Measurements from ENCODE around the gene GSKIP.
"Not testable (repeated sequence)": the region's sequence is repeated elsewhere in the genome, so short reads cannot be mapped to it uniquely, and the experiment has no call there.

Gene GSKIP, protein sequence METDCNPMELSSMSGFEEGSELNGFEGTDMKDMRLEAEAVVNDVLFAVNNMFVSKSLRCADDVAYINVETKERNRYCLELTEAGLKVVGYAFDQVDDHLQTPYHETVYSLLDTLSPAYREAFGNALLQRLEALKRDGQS

DNA sequence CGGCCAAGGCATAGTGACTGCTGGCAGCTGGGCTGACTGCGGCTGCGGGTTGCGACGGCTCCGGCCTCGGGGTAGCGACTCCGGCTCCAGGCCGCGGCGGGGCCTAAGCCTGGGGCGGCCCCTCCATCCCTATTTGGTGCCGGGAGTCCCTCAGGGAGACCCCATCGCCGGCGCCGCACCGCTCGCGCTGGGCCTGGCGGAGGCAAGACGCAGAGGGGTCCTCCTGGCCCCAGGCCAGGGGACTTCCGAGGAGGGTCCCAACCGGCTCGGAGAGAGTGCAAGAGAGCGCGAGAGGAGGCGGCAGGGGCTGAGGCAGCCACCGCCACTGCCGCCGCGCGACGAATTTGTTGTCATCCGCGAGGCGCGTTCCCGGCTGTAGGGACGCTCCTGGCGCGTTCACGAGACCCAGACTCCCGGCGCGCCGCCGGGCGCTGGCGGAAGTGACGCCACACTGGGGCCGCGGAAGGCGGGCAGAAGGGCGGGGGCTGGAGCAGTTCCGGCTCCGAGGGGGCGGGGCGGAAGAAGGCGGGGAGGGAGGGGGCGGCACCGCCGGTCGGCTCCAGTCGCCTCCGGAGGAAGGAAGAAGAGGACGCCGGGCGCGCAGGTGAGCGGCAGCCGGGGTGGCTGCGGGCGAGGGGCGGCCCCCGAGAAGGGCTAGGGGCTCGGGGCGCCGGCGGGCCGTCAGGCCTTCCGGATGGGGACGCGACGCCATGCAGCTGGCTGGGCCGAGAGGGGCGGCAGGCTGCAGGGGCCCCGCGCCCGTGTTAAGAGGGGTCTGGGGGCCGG is at the start of gene GSKIP, which contains the start of gene ATG2B:
TSS of gene GSKIP (plus strand) at position 562 of the 786 bp plus-strand sequence. CDS start 18,722 bp downstream, outside the sequence.
TSS of gene ATG2B (minus strand) at position 377 of the 786 bp plus-strand sequence. CDS start at position 12, 365 bp downstream.
- peak; percentile 94 for DNase-seq (ENCODE audit: low read depth)

DNA sequence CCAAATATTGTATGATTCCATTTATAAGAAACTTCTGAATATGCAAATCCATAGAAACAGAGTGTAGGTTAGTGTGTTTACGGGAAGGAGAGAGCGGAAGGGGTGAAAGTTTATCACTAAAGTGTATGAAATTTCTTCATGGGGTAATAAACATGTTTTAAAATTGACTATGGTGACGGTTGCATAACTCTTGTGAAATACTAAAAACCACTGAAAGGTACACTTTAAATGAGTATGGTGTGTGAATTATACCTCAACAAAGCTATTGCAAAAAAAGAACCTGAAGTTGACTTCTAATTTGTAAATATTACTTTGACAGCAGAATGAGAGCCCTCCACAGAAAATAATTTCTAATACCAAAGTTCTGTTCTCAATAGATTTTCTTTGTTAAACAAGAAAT is 47.2 kb upstream of the GSKIP start:
- no peak for DNase-seq (ENCODE audit: low read depth)

DNA sequence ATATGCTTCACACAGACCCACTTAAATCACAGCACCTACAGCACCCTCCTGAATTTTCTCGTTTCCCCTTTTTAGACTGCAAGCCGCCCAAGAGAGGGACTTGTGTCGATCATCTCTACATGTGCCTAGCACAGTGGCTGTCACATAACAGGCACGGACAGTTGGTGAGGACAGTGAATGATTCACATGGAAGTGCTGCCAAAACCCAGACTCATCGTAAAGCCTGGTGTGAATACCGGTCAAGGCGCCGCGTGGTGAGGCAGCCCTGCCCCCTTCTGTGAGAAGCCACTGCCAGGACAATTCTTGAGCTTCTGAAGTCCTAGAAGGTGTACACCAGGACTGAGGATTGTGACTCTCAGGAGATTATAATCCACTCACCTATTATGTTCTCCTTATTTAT is 44.5 kb upstream of the GSKIP start:
- no peak for DNase-seq (ENCODE audit: low read depth)

DNA sequence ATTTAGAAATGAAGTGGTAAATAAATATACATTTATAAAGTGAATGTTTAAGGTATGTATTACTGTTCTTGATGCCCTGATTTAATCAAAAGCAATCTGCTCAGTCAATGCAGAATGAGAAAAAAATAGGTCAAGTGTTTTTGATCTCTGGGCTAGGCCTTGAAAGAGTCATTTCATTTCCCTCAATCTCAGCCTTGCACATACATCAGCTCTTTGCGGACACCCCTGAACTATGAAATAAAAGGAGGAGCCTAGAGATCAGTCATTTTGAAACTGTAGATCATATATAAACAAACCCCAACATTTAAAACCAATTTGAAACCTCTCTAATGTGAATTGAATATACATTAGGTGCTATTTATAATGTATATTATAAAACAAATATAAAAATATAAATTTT is 42.7 kb upstream of the GSKIP start:
- DNase-seq (ENCODE audit: low read depth) = no peak

DNA sequence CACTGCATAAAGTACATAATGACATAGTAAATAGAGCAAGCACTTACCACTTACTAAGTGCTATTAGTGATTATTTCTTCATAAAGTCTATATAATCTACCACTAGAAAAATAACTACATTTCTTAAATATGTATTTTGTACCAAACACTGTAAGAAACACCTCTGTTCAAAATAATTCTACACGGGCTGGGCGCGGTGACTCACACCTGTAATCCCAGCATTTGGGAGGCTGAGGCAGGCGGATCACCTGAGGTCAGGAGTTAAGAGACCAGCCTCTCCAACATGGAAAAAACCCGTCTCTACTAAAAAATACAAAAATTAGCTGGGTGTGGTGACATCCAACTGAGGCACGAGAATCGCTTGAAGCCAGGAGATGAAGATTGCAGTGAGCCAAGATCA is 39.1 kb upstream of the GSKIP start:
- no peak for DNase-seq (ENCODE audit: low read depth)

DNA sequence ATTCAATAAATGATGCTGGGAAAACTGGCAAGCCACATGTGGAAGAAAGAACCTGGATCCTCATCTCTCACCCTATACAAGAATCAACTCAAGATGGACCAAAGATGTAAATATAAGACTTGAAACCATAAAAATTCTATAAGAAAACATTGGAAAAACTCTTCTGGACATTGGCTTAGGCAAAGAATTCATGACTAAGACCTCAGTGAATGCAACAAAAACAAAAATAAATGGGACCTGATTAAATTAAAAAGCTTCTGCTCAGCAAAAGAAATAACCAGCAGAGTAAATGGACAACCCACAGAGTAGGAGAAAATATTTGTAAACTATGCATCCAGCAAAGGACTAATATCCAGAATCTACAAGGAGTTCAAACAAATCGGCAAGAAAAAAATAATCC is 24.8 kb upstream of the GSKIP start:
- DNase-seq (ENCODE audit: low read depth) = no peak

DNA sequence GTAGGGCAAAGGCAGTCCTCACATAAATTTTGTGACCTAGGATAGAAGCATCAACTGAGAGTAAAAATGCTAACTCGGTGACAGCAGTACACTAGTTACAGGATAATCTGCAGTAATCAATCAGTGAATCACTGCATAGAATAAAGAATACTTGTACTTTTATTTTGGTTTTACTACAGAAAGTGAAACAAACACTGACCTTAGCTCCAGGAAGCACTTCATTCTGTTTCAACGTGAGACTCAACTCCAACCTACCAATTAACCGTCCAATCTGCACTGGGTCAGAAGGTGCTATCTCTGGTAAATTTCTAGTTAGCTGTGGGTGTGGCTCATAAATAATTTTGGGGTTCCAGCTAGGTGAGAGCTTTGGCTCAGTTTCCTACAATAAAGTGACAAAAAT is 22.0 kb upstream of the GSKIP start:
- no peak for DNase-seq (ENCODE audit: low read depth)

DNA sequence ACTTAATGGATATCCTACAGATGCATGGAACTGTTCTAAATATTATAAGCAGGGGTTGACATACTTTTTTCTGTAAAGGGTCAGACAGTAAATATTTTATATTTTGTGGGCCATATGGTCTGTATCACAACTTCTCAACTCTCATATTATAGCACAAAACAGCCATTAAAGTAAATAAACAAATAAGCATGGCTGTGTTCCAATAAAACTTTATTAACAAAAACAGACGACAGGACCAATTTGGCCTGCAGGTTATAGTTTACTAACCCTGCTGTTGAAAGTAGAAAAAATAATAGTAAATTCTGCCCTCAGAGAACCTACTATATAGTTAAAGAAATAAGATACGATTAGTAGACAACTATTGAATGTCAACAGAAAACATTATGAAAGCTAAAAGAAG is 17.7 kb upstream of the GSKIP start:
- DNase-seq (ENCODE audit: low read depth) = no peak

DNA sequence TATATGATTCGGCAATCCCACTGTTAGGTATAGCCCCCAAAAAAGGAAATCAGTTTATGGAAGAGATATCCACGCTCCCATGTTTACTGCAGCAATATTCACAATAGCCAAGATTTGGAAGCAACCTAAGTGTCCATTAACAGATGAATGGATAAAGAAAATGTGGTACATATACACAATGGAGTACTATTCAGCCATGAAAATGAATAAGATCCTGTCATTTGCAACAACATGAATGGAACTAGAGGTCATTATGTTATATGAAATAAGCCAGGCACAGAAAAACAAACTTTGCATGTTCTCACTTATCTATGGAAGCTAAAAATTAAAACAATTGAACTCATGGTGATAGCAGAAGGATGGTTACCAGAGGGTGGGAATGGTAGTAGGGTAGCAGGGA is 15.4 kb upstream of the GSKIP start:
- not testable (repeated sequence) for DNase-seq (ENCODE audit: low read depth)

DNA sequence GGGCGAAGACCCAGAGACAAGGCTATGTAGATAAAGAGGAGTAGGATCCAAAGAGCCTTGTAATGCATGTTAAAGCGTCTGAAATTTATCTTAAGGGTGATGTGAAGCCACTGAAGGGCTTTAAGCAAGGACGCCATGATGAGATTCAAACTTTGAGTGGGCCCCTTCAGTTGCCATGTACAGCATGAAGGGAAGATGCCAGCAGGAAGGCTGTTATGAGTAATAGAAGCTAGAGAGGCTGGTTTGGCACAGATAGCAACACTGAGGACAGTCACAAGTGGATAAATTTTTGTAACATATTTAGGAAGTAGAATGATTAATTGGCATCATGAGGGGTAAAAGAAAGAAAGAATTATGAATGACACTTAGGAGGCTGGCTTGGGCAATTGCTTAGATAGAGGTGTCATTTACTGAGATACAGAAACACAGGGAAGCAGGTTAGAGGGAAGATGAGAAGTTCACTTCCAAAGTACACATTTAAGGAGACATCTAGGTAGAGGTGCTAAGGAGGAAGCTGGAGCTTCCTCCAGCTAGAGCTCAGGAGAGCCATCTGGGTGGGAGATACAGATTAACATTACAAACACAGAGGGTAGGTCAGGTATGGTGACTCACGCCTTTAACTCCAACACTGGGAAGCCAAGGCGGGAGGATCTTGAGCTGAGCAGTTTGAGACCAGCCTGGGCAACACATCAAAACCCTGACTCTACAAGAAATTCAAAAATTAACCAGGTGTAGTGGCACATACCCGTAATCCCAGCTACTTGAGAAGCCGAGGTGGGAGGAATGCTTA is 13.8 kb upstream of the GSKIP start:
- peak; percentile 8 for DNase-seq (ENCODE audit: low read depth)

DNA sequence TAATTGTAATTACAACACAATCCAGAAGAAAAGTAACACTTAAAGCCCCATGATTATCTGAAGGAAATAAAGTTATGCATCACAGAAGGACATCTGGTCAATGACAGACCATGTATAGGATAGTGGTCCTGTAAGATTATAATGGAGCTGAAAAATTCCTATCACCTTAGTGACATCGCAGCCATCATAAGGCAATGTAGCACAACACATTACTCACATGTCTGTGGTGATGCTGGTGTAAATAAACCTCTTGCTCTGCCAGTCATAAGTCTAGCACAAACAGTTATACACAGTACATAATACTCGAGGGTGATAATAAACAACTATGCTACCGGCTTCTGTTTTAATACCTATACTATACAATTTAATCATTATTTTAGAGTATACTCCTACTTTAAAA is 11.3 kb upstream of the GSKIP start:
- peak; percentile 61 for DNase-seq (ENCODE audit: low read depth)

DNA sequence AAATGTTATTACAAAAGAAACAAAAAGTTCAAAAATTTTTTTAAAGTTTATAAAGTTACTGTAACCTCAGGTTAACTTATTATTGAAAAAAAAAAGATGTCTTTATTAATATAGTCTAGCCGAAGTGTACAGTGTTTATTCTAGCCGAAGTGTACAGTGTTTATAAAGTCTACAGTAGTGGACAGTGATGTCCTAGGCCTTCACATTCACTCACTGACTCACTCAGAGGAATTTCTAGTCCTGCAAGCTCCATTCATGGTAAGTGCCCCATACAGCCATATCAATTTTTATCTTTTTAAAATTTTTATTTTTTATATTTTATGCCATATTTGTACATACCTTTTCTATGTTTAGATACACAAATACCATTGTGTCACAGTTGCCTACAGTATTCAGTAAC is 10.6 kb upstream of the GSKIP start:
- peak; percentile 46 for DNase-seq (ENCODE audit: low read depth)

DNA sequence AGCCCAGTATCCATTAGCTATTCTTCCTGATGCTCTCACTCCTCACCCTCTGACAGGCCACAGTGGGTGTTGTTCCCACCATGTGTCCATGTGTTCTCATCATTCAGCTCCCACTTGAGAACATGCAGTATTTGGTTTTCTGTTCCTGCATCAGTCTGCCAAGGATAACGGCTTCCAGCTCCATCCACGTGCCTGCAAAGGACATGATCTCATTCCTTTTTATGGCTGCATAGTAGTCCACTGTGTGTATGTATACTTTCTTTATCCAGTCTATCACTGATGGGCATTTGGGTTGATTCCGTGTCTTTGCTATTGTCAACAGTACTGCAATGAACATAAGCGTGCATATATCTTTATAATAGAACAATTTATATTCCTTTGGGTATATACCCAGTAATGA is 9.1 kb upstream of the GSKIP start:
- no peak for DNase-seq (ENCODE audit: low read depth)

DNA sequence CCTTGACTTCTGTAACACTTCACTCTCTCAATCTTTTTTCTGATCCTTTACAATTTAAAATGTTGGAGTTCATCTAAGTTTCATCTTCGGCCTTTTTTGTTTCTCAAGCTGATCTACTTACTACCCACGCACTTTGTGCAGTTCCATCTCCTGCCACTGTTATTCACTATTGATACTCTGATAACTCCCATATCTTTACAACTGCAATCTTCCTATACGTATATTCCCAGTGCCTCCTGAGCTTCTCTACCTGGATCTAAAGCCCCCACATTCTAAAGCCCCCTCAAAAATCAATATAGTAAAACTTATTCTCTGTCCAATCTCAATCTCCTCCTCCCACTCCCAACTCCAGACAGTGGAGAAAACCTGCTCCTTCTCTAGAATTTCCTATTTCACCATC is 6.1 kb upstream of the GSKIP start:
- DNase-seq (ENCODE audit: low read depth) = no peak

DNA sequence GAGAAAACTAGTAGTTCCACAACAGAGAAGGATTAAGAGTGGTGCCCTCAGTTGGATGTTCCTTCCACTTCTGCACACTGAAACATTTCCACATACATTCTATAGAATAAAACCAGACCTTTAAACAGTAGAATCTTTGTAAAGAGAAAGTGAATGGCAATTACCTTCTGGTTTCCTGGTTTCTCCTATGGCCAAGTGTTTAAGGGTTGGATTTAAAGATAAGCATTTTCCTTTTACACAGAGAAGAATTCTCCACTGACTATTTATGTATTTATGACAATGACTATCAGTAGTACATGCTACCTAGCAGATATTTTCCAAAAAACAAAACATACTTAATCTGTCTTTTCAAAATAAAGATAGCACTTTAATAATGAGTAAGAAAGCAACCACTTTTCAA is 3.4 kb upstream of the GSKIP start:
- no peak for DNase-seq (ENCODE audit: low read depth)

DNA sequence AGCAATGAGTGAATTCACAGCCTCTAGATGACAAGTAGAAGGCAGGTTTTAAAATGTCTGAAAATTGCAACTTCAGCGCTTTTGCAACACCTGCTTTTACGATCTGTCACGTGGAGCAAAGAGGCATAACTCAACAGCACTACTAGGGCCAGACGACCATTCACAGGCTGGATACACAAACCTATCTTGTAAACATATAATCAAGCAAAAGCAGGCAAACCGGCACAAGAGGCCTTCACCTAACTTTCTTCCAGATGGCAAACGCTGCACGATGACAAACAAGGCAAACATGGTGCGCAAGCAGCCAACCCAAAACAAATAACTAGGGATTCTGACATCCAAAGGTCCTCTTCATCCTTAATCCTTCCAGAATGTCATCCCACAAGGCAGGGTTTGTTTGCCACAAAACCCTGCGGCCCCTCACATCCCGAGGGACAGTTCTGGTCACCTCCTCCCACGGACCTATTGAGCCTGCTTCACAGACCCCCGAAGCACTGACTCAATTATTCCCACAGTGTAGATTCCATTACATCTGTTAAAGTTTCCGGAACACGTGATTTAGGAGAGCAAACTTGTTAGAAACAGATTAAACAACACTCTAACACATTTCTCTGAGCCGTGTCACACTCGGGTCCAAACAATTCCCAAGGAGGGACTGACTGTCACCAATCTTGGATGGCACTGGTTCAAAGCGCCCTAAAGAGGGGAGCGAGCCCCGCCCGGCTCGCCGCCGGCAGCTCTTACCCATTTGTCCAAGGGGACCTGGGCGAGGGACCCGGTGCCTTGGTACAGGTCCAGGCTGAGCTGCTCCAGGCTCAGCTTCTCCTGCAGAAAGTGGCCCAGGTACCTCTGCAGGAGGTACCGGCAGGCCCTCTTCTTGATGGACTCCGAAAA is 1.0 kb upstream of the GSKIP start:
- peak; percentile 64 for DNase-seq (ENCODE audit: low read depth)

DNA sequence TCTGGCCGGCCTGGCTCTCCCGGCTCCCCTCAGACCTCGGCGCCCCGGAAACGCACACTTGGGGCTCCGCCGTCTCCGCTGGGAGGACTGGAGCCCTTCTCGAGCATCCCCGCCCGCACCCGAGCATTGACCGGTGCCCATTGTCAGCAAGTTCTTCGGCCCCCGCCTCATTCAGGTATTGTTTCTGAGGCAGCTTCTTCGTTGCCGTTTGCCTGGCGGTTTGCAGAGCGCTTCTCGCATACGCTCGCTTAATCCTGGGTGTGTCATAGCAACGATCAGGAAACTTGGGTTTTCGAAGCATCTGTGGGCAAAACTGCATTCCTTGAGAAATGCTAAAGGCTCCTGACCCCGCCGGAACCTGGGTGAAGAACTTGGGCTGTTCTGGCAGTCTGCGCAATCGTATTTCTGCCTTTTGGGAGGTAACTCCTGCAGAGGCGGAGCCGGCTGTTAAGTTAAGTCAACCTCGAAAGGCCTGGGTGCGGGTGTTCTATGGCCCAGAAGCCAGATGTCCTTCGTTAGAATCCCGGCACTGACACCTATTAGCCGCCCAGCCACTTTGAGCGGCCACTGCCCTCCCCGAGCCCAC is 518 bp downstream of the GSKIP start:
- peak; percentile 77 for DNase-seq (ENCODE audit: low read depth)

DNA sequence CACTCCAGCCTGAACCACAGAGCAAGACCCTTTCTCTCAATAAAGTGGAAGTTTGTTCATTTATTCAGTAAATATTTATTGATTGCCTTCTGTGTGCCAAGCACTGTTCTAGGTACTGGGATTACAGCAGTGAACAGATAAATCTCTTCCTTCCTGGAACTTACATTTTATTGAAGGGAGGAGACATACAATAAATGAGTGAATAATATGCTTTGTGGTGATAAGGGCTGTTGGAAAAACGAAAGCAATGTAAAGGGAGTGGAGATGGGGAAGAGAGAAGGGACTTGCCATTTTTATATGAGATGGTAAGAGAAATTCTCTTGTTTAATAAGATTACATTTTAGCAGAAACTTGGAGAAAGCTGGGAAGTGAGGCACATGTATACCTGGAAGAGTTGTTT is 1.6 kb downstream of the GSKIP start:
- no peak for DNase-seq (ENCODE audit: low read depth)

DNA sequence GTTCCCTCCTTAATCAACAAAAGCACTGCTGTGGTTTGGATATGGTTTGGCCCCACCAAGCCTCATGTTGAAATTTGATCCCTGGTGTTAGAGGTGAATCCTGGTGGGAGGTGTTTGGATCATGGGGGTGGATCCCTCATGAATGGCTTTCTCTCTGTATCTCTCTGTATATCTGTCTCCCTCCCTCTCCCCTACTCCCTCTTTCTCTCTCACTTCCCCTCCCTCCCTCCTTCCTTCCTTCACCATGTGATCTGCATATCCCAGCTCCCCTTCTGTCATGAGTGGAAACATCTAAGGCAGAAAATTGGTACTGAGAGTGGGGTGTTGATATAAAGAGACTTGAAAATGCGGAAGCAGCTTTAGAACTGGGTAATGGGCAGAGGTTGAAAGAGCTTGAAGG is 5.2 kb downstream of the GSKIP start:
- DNase-seq (ENCODE audit: low read depth) = no peak

DNA sequence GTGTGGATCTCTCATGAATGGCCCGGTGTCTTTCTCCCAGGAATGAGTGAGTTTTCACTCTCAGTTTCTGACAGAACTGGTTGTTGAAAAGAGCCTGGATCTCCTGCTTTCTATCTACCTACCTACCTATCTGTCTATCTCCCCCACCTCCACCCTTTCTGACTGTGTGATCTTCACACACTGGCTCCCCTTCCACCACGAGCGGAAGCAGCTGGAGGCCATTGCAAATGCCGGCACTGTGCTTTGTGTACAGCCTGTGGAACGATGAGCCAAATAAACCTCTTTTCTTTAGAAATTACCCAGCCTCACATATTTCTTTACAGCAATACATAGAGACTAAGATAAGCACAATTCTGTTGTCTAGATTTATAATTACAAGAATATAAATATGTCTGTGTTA is 7.2 kb downstream of the GSKIP start:
- DNase-seq (ENCODE audit: low read depth) = no peak

DNA sequence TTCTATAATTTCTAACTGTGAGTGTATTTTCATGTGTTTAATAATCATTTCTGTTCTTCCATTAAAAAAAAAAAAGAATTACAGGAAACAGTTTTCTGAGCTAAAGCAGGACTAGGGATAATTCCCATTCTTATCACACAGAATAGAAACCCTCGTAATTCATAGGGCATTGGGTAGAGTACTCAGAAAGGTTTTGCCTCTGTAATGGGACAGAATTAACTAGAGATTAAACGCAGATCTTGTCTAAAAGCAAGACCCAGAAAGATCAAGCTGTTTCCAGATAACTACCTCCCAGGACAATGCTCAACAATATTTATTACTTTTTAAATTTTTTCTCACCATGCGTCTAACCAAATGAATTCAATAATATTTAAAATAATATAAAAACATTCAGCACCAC is 10.2 kb downstream of the GSKIP start:
- no peak for DNase-seq (ENCODE audit: low read depth)

DNA sequence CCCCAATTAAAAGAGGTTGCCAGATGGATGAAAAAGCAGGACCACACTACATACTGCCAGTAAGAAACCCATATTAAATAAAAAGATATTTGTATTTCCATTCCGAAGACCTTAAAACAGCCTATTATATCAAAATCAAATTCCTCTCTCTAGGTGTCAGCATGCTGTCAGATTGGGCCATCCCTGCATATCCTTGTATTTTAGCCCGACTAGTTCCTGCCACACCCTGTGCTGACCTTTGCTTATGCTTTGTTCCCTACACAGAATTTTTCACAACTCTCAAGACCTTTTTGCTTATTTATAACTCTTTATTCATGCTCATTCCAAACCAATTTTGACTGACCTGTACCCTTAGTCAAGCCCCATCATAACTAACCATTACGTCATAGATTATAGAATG is 12.8 kb downstream of the GSKIP start:
- DNase-seq (ENCODE audit: low read depth) = no peak
